Neural progenitor cell (in vitro differentiated cells): ENCODE results near the gene ITPR1. TPM values are rescaled to one million over a fixed set of nuclear protein-coding genes. Genes with fewer than 3 reads are reported as not detected.
"Not testable (repeated sequence)": the region's sequence is repeated elsewhere in the genome, so short reads cannot be mapped to it uniquely, and the experiment has no call there.

Experiments
- DNase-seq: peaks from one replicate; pipeline ENCODE4 v3.0.0-alpha.2; 2016; ENCODE audit warnings: low spot score
- H2AFZ ChIP-seq: fragments of 200-600 bp; sonication (generic); replicated peaks from 2 replicates; pipeline ENCODE4 v1.6.1; 2016; ENCODE audit warnings: antibody characterized with exemption
- H3F3A ChIP-seq: fragments of 200-600 bp; sonication (generic); 2 replicates; pipeline ENCODE4 v1.6.1; 2016; ENCODE audit warnings: antibody characterized with exemption, low read depth
- H3K27ac ChIP-seq: fragments of 200-600 bp; sonication (generic); 2 replicates; pipeline ENCODE4 v1.5.1; 2016; ENCODE audit warnings: mild to moderate bottlenecking
- H3K27me3 ChIP-seq: fragments of 200-600 bp; sonication (generic); 2 replicates; pipeline ENCODE4 v1.6.1; 2016; ENCODE audit warnings: mild to moderate bottlenecking, moderate library complexity
- H3K36me3 ChIP-seq: fragments of 200-600 bp; sonication (generic); 2 replicates; pipeline ENCODE4 v1.5.1; 2016
- H3K4me1 ChIP-seq: fragments of 200-600 bp; sonication (generic); 2 replicates; pipeline ENCODE4 v1.6.1; 2016; ENCODE audit warnings: mixed run types
- H3K4me2 ChIP-seq: fragments of 200-600 bp; sonication (generic); 2 replicates; pipeline ENCODE4 v1.6.1; 2016
- H3K4me3 ChIP-seq: fragments of 200-600 bp; sonication (generic); 2 replicates; pipeline ENCODE4 v1.5.1; 2016
- H3K79me2 ChIP-seq: fragments of 200-600 bp; sonication (generic); 2 replicates; pipeline ENCODE4 v1.6.1; 2016; ENCODE audit warnings: low read depth
- H3K9ac ChIP-seq: fragments of 200-600 bp; sonication (generic); 2 replicates; pipeline ENCODE4 v1.6.1; 2016
- H3K9me3 ChIP-seq: fragments of 200-600 bp; sonication (generic); 2 replicates; pipeline ENCODE4 v1.5.1; 2016; ENCODE audit warnings: low read depth
- H4K20me1 ChIP-seq: fragments of 200-600 bp; sonication (generic); 2 replicates; pipeline ENCODE4 v1.6.1; 2016; ENCODE audit warnings: low read depth
- H3K27ac Mint-ChIP-seq: 3 replicates; pipeline ENCODE4 v1.8.0; 2021; ENCODE audit warnings: mixed read lengths
- H3K27me3 Mint-ChIP-seq: 2 replicates; pipeline ENCODE4 v1.8.0; 2022; ENCODE audit warnings: low read depth, mild to moderate bottlenecking, inconsistent platforms, moderate library complexity, mixed read lengths; ENCODE audit not compliant: insufficient read depth
- H3K36me3 Mint-ChIP-seq: 3 replicates; pipeline ENCODE4 v1.8.0; 2021; ENCODE audit warnings: mixed read lengths
- H3K4me1 Mint-ChIP-seq: 3 replicates; pipeline ENCODE4 v1.8.0; 2021; ENCODE audit warnings: mixed read lengths
- H3K4me3 Mint-ChIP-seq: 3 replicates; pipeline ENCODE4 v1.8.0; 2021; ENCODE audit warnings: mild to moderate bottlenecking, moderate library complexity, mixed read lengths
- H3K9me3 Mint-ChIP-seq: 3 replicates; pipeline ENCODE4 v1.8.0; 2020; ENCODE audit warnings: mixed read lengths
- CTCF ChIP-seq: fragments of 200-600 bp; sonication (generic); IDR thresholded peaks from 2 replicates; pipeline ENCODE4 v1.5.1; 2017; ENCODE audit warnings: antibody characterized with exemption, mild to moderate bottlenecking
- EZH2 ChIP-seq: fragments of 200-600 bp; sonication (generic); IDR thresholded peaks from 2 replicates; pipeline ENCODE4 v1.6.1; 2017; ENCODE audit warnings: antibody characterized with exemption, mild to moderate bottlenecking, moderate library complexity
- EZH2phosphoT487 ChIP-seq: fragments of 200-600 bp; sonication (generic); IDR thresholded peaks from 2 replicates; pipeline ENCODE4 v1.6.1; 2017; ENCODE audit warnings: antibody characterized with exemption
- total RNA-seq: library from RNA; depleted of rRNA; stranded (reverse); fragments of >200 nt; gene quantifications from 2 replicates; pipeline ENCODE4 v1.2.3, GENCODE V29; 2015; ENCODE audit warnings: low replicate concordance

Gene ITPR1
- total RNA-seq, 1 donor from 2014 or later = 5.0 TPM

- H3K4me3 Mint-ChIP-seq = no peak overlapping the region
- H3K27me3 Mint-ChIP-seq = peaks cover 4% of the 10 kb centered on the region
- Histone ChIP-seq H2AFZ (no peak overlapping the region), H3K4me2 (no peak overlapping the region), H3K79me2 (no peaks in the 10 kb centered on the region), H4K20me1 (no peaks in the 10 kb centered on the region), H3K4me3 (no peak overlapping the region), H3K36me3 (no peaks in the 10 kb centered on the region), H3K4me1 (no peaks in the 10 kb centered on the region), H3K9me3 (no peaks in the 10 kb centered on the region), H3K9ac (no peak overlapping the region), H3F3A (no peaks in the 10 kb centered on the region), H3K27me3 (no peaks in the 10 kb centered on the region), H3K27ac (no peak overlapping the region)
- no peaks in the 10 kb centered on the region for H3K36me3 Mint-ChIP-seq
- no peak overlapping the region for H3K27ac Mint-ChIP-seq
- H3K9me3 Mint-ChIP-seq = peaks cover 4% of the 10 kb centered on the region
- H3K4me1 Mint-ChIP-seq = peaks cover 6% of the 10 kb centered on the region
- no peak for DNase-seq
- TF ChIP-seq CTCF = no peak
- TF ChIP-seq EZH2 = no peak
- no peak for TF ChIP-seq EZH2phosphoT487
Measured at GRCh38 chr3:4758957-4759656, 266.0 kb downstream of the ITPR1 start.

DNA sequence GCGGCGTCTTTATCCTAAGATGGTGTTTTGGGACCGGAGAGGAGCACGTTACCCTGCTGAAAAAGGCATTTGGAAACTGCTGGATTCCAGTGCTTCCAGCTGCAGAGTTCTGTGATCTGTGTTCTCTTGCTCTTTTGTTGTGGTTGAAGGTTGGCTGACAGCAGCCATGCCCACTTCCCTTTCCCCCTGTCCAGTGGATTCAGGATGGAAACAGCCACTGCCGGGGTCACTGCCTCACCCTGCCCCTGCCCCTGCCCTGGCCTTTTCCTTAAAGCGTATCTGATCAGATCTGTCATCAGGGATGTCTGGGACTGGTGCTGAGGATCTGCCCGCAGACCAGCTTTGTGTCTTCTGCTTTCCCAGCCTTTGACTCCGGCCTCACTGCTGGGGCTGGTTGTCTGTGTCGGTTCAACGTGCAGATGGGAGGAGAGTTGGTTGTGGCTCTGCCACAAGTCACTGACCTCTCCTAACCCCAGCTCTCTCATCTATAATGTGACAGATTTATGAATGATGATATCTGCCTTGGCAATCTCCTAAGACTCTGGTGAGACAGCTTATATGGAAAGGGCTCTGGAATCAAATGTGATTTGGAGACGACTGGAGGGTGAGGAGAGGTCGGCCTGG is 266.7 kb downstream of the ITPR1 start:
- no peak for DNase-seq
- Mint-ChIP-seq H3K4me3 (no peak overlapping the region), H3K27me3 (peaks cover 7% of the 10 kb centered on the region), H3K27ac (peak overlapping the region; percentile 93), H3K36me3 (no peaks in the 10 kb centered on the region), H3K4me1 (peaks cover 6% of the 10 kb centered on the region), H3K9me3 (peaks cover 4% of the 10 kb centered on the region)
- no peaks in the 10 kb centered on the region for H3K27me3 ChIP-seq
- no peaks in the 10 kb centered on the region for H3K36me3 ChIP-seq
- H3K4me2 ChIP-seq = no peak overlapping the region
- H2AFZ ChIP-seq = no peak overlapping the region
- no peak for TF ChIP-seq EZH2phosphoT487
- TF ChIP-seq CTCF = no peak
- no peak overlapping the region for H3K27ac ChIP-seq
- no peak overlapping the region for H3K4me3 ChIP-seq
- no peaks in the 10 kb centered on the region for H3K9me3 ChIP-seq
- no peaks in the 10 kb centered on the region for H3K4me1 ChIP-seq
- H3K9ac ChIP-seq = no peak overlapping the region
- H4K20me1 ChIP-seq = no peaks in the 10 kb centered on the region
- no peaks in the 10 kb centered on the region for H3F3A ChIP-seq
- H3K79me2 ChIP-seq = no peaks in the 10 kb centered on the region

- no peaks in the 10 kb centered on the region for H3F3A ChIP-seq
- no peak overlapping the region for H3K4me3 ChIP-seq
- H3K4me1 ChIP-seq = no peaks in the 10 kb centered on the region
- no peak overlapping the region for H3K4me2 ChIP-seq
- no peaks in the 10 kb centered on the region for H3K27me3 ChIP-seq
- no peaks in the 10 kb centered on the region for H3K36me3 ChIP-seq
- no peaks in the 10 kb centered on the region for H4K20me1 ChIP-seq
- Mint-ChIP-seq H3K9me3 (peaks cover 11% of the 10 kb centered on the region), H3K27me3 (peaks cover 7% of the 10 kb centered on the region), H3K4me3 (no peak overlapping the region), H3K36me3 (no peaks in the 10 kb centered on the region), H3K27ac (no peak overlapping the region), H3K4me1 (peaks cover 6% of the 10 kb centered on the region)
- H3K79me2 ChIP-seq = no peaks in the 10 kb centered on the region
- H3K9me3 ChIP-seq = no peaks in the 10 kb centered on the region
- H2AFZ ChIP-seq = no peak overlapping the region
- H3K27ac ChIP-seq = no peak overlapping the region
- H3K9ac ChIP-seq = no peak overlapping the region
- DNase-seq = no peak
- TF ChIP-seq CTCF (no peak), EZH2phosphoT487 (no peak)
Measured at GRCh38 chr3:4761759-4762158, 268.6 kb downstream of the ITPR1 start.

DNA sequence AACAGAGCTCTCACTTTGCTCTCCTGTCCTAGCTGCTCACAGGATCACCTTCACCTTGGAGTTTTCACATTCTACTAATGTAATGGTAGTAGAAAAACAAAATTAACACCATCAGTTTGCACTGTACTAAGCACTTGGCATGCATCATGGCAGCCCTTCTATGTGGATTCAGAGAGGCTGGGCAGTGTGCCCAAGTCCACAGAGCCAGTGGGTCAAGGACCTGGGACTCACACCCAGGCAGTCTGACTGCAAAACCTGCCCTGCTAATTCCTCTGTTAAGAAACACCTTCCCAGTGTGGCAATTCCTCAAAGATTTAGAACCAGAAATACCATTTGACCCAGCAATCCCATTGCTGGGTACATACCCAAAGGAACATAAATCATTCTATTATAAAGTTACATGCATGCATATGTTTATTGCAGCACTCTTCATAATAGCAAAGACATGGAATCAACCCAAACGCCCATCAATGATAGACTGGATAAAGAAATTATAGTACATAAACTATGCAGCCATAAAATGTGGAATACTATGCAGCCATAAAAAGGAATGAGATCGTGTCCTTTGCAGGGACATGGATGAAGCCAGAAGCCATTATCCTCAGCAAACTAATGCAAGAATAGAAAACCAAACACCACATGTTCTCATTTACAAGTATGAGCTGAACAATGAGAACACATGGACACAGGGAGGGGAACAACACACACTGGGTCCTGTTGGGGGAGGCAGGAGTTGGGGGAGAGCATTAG is 269.5 kb downstream of the ITPR1 start:
- not testable (repeated sequence) for H3F3A ChIP-seq, H2AFZ ChIP-seq, H3K4me3 Mint-ChIP-seq, H3K36me3 Mint-ChIP-seq, DNase-seq, H3K27ac ChIP-seq, H3K27ac Mint-ChIP-seq, H3K36me3 ChIP-seq, H3K4me1 ChIP-seq, H3K4me1 Mint-ChIP-seq, H4K20me1 ChIP-seq, H3K79me2 ChIP-seq, H3K4me3 ChIP-seq, H3K27me3 ChIP-seq, H3K27me3 Mint-ChIP-seq, H3K9ac ChIP-seq, H3K4me2 ChIP-seq, H3K9me3 ChIP-seq
- H3K9me3 Mint-ChIP-seq = peaks cover 14% of the 10 kb centered on the region
